ENCODE measurements around the gene BCORL1.
A peak's percentile ranks its signal among the peaks of the same experiment; 100 is the strongest.

The BCORL1 gene

DNA sequence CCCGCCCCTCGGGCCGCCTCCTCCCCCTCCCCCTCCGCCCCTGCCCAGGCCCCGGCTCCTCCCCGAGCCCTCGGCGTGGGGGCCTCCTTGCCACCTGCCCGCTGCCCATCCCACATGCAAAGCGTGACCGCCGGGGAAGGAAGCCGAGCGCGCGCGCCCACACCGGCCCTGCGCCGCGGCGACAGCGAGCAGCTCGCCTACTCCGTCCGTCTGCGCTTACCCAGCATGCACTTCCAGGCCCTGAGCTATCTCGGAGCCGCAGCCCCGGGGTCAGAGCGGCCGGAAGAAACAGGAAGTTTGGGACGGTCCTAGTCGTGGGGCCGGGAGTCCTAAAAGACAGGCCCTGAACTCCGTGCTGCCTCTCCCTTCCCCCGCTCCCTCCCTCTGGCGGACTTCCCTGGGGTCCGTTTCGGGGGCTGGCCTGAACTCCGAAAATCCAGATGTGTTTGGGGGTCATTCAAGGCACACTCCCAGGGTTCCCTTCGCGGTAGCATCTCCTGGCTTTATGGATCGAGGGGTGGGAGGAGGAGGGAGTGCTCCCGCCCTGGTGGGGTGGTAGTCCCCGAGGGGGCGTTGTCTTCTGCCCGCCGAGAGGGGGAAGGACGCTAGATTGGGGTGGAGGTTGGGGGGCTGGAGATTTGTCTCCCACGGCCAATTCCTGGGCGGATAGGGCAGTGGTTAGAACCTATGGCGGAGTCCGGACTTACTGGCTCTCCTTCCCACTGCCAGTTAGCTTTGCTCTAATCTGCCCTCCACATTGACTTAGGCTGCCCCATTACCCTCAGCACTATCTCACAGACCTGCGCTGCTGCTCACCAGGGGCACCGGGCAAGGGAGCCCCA is 25.0 kb upstream of the BCORL1 start:
- TF ChIP-seq, protein P1, sequence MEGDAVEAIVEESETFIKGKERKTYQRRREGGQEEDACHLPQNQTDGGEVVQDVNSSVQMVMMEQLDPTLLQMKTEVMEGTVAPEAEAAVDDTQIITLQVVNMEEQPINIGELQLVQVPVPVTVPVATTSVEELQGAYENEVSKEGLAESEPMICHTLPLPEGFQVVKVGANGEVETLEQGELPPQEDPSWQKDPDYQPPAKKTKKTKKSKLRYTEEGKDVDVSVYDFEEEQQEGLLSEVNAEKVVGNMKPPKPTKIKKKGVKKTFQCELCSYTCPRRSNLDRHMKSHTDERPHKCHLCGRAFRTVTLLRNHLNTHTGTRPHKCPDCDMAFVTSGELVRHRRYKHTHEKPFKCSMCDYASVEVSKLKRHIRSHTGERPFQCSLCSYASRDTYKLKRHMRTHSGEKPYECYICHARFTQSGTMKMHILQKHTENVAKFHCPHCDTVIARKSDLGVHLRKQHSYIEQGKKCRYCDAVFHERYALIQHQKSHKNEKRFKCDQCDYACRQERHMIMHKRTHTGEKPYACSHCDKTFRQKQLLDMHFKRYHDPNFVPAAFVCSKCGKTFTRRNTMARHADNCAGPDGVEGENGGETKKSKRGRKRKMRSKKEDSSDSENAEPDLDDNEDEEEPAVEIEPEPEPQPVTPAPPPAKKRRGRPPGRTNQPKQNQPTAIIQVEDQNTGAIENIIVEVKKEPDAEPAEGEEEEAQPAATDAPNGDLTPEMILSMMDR (conservative IDR thresholded peaks at IDR 0.05): no peak
- H3K27ac ChIP-seq: peak overlapping the region; percentile 47; the same call in 1 of the 2 replicates

DNA sequence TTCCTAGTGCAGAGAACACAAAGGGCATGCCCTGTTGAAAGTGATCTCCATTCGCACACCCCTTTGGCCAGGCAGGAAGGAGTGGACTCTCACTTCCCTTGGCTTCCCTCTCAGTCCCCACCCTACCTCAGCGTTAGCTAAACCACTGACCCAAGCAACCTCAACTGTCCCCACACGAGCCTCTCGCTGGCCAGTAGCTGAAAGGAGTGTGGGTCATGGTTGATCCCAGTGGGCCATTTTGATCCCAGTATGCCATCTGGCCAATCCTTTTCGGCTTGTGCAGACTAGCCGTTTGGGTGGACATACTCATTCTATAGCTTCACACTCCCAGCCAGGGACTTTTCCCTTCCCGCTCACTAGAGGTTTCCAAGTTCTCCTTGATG is 24.4 kb upstream of the BCORL1 start:
- no peak overlapping the region for H3K27ac ChIP-seq
- TF ChIP-seq, protein P1 (conservative IDR thresholded peaks at IDR 0.05): no peak

DNA sequence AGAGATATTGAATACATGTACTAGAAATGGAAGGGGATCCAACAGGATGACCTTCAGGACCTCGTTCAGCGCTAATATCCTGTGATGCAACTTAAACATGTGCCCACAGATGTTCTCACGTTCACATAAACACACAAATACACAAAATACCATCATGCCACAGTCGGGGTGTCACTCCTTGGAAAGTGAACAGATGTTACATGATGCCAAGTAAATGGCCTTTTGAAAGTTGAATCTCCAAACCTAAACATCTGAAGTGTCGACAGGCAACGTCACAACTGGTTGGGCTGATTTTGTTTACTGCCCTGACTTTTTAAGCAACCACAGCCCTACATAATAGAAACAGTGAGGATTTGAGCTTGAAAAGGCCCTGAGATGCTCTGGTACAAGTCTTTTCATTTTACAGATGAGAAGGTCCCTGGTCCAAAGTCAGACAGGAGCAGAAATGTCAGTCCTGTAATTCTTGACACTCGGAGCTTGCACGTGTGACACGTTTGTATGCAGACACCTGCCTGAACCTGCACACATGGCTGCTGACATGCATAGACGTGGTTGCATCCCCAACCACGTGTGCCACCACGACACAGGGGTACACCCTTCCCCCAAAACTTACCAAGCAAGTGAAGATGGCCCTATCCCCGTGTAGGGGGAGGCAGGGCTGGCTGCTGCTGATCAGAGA is 23.5 kb upstream of the BCORL1 start:
- TF ChIP-seq, protein P1 (conservative IDR thresholded peaks at IDR 0.05): no peak
- no peak overlapping the region for H3K27ac ChIP-seq

DNA sequence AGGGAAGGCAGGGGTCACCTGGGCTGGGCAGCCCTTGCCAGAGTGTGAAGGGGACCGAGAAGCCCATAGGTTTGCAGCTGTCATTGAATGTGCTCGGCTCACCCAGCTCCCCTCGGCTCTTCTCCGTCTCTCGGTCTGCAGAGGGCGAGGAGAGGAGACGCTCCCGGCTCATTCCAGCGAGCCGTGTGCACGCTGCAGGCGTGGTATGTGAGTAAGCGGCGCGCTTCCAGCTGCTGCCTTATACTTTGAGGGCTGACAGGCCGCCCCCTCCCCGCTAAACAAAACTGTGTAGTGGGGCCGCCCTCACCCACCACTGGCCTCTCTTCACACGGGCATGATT is 23.0 kb upstream of the BCORL1 start:
- TF ChIP-seq, protein P1 (conservative IDR thresholded peaks at IDR 0.05): no peak

DNA sequence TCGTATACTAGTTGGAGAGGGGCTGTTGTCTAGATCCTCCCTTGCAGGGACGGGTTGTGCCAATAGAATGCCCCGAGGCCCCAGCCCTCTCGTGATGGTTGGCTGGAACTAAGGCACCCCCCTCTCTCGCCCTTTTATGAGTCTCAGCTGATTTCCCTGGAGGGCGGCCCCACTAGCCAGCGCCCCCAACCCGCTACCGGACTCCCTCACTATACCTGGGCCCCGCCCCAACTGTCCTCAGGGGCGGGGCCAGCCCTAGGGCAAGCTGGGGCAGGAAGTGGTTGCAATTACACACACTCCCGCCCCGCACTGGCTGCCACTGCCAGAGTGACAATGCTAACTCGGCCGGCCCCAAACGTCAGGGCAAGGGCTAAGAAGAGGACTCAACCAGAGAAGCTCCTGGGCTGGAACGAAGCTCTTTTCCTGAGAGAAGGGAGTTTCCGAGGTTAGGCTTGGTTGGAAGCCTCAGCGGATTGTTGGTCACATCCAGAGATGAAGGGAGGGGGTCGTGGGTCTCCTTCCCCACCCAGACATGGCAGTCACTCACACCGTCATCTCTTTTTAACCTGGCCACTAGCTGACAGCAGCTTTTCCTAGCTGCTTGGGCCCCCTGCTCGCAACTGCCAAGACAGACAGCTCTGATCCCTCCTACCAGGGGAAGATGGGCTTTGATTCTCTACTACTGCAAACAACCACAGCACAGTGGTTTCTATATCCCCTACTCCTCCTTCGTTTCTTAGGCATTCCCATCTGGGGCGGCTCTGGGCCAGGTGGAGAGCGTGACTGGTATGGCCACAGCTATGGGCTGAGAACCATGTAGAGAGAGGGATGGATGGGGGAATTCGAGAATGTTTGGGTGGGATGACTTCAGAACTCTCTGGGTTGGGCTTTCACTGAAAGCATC is 21.0 kb upstream of the BCORL1 start:
- H3K27ac ChIP-seq: peak overlapping the region; percentile 19; the same call in 1 of the 2 replicates
- TF ChIP-seq, protein P1 (conservative IDR thresholded peaks at IDR 0.05): no peak

More for the DNA sequence above, 23.0 kb upstream of the BCORL1 start:
- no peak overlapping the region for H3K27ac ChIP-seq

DNA sequence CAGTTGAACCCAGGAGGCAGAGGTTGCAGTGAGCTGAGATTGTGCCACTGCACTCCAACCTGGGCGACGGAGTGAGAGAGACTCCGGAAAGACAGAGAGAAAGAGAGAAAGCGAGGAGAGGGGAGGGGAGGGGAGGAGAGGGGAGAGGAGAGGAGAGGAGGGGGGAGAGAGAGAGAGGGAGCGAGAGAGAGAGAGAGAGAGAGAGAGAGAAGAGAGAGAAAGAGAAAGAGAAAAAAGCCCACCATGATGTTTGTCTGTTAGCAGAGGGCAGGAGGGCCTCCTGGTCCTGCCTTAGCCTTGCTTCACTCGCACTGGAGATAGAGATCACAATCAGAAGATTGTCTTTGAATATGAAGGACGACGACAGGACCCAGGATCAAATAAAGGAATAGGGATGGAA is 18.7 kb upstream of the BCORL1 start:
- H3K27ac ChIP-seq: no peak overlapping the region
- TF ChIP-seq, protein P1 (conservative IDR thresholded peaks at IDR 0.05): no peak

DNA sequence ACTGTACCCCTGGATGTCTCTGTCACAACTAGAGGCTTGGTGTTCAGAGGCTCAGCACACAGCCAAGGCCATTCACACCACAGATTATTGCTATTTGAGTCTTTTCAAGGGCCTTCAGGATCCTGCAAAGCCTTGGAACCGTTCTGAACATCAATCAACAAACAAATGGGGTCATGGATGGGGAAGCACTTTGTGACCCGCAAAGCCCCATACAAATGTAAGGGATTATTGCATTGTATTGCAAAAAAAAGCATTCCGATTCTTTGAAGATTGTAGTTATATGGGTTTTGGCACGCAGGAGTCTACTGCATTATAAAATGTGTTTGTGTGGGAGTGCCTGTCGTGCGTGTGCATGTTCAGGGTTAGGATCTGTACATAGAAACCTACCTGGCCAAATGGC is 17.3 kb upstream of the BCORL1 start:
- no peak overlapping the region for H3K27ac ChIP-seq
- TF ChIP-seq, protein P1 (conservative IDR thresholded peaks at IDR 0.05): no peak
